Islet precursor cell (in vitro differentiated cells): ENCODE data around the gene ZBTB5.
"Not testable (repeated sequence)": the region's sequence is repeated elsewhere in the genome, so short reads cannot be mapped to it uniquely, and the experiment has no call there.

Experiments used
- DNase-seq: peaks from one replicate; pipeline ENCODE4 v3.0.0-alpha.2; 2018

The ZBTB5 gene

DNA sequence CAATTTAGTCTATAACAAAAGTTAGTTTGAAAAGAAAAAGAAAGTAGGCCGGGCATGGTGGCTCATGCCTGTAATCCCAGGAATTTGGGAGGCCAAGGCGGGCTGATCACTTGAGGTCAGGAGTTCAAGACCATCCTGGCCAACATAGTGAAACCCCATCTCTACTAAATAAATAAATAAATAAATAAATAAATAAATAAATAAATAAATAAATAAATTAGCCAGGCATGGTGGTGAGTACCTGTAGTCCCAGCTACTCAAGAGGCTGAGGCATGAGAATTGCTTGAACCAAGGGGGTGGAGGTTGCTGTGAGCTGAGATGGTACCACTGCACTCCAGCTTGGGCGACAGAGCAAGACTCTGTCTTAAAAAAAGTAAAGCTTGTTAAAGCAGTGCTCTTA, 67.3 kb downstream of the ZBTB5 start:
- not testable (repeated sequence) for DNase-seq

DNA sequence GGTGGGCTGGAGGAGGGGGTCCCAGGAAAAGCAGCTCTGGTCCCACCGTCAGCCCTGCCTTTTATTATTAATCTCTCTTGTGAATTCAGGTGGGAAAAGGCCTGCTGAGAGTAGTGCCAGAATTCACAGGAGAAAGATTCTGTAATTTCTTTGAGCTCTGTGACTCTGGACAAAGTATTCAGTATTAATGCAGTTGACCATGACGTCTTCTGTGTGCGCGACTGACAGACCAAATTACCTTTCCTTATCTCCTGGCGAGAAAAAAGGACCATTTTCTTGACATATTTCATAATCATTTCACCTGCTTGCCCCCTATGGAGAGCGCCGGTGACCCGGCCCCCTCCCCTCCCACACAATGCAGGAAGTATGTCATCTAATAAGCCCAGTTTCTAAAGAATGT, 69.6 kb downstream of the ZBTB5 start:
- no peak for DNase-seq

DNA sequence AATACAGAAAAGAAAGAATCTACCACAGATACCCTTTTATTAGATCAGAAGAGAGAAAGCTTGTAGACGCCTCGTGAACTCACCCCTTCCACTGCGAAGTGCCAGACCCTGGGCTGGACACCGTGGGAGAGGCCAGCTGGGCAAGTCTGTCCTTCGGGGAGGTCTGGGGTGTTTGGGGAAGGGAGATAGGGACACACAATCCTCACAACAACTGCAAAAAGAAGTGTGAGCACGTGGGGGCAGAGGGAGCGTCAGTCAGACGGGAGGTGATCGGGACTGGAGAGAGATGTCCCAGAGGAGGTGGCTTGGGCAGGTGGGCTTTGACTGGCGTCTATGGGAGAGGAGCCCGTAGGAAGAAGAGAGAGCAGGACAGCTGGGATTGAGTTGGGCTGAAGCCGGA, 70.0 kb downstream of the ZBTB5 start:
- no peak for DNase-seq

DNA sequence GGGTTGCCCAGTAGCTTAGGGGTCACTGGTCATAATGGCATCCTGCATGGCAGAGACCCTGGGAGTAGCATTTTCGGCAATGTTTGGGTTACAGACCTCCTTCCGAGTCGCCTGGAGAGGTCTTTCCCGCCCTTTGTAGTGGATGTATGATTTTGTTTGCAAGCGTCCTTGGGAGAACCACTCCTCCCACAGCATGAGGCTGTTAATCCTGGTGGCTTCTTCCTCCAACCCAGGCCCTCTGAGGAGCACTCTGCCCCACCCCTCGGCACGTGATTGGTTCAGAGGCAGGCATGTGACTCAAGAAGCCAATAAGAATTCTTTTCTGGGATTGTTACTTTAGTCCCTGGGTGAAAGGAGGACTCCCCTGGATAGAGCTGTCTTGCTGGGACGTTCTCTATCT, 73.0 kb downstream of the ZBTB5 start:
- DNase-seq = no peak

DNA sequence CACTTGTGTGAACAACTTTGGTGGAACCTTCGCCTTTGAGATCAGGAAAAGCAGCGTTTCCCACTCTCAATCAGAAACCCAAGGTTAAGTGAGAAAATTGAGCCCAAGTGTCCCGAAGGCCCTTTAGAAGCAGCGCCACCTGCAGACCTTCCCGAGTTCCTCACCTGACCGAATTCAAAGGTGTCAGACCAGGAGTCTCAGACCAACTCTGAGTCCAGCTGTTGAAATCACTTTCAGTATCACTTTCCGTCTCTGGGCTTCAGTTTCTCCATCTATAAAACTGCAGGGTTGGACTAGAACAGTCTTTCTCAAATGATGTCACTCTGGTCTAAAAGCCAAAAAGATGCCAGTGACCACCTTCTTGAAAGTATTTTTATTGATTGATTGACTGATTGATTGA, 74.5 kb downstream of the ZBTB5 start:
- peak; percentile 65 for DNase-seq
